A549 (cell line): ENCODE measurements around the gene NCOA6. TPM values are rescaled to one million over a fixed set of nuclear protein-coding genes. Genes with fewer than 3 reads are reported as not detected.

Experiments used
- ATAC-seq, 2 experiments: fragments of 200-7000 bp in 1 of 2; fragments of >200 bp in 1 of 2; cut with Nextera tagmentation in 1 of 2; cut with Tn5 transposase in 1 of 2; 3 replicates each; pipeline versions ENCODE4 v1.8.0 to v1.9.1; 2018 to 2020; ENCODE audit warnings: mild to moderate bottlenecking in 1 of 2, moderate library complexity in 1 of 2
- CTCF ChIA-PET: fragments of 300-600 bp; sonication (Branson Sonifier 250); formaldehyde crosslinking; extraction: SDS; loops from one replicate; lab custom pipeline; 2021; ENCODE audit warnings: antibody characterized with exemption, inconsistent platforms; lab: Yijun Ruan, JAX
- POLR2A ChIA-PET: fragments of 350-600 bp; formaldehyde crosslinking; extraction: SDS; loops from one replicate; lab custom pipeline; 2021; ENCODE audit warnings: antibody characterized with exemption, inconsistent platforms; lab: Yijun Ruan, JAX
- DNase-seq, 2 experiments: peaks; one replicate each; pipeline versions ENCODE4 v3.0.0 to v3.0.0-alpha.2; 2011 to 2016; ENCODE audit warnings: low read depth in 1 of 2, low spot score in 1 of 2
- FAIRE-seq: peaks from 2 replicates; lab custom pipeline; 2011; peaks lifted over from hg19 to GRCh38; lab: Jason Lieb, UNC
- H3K27ac ChIP-seq, 2 experiments: fragments of >200 bp; sonication (Bioruptor Twin); formaldehyde crosslinking; 3 replicates each; pipeline ENCODE4 v1.5.1; 2016 to 2017
- H3K4me1 ChIP-seq: fragments of >200 bp; sonication (Bioruptor Twin); formaldehyde crosslinking; 3 replicates; pipeline ENCODE4 v1.6.1; 2016
- H3K4me2 ChIP-seq: fragments of >200 bp; sonication (Bioruptor Twin); formaldehyde crosslinking; 3 replicates; pipeline ENCODE4 v1.6.1; 2016
- H3K4me3 ChIP-seq: fragments of >200 bp; sonication (Bioruptor Twin); formaldehyde crosslinking; 3 replicates; pipeline ENCODE4 v1.5.1; 2016
- H3K9me3 ChIP-seq: fragments of >200 bp; sonication (Bioruptor Twin); formaldehyde crosslinking; 3 replicates; pipeline ENCODE4 v1.6.1; 2016
- BHLHE40 ChIP-seq: IDR thresholded peaks from 2 replicates; pipeline ENCODE4 v1.6.1; 2012; ENCODE audit warnings: low read depth, low read length, inconsistent platforms
- CBX2 ChIP-seq: fragments of 200-600 bp; sonication (generic); IDR thresholded peaks from 2 replicates; pipeline ENCODE4 v1.6.1; 2016; ENCODE audit warnings: low read depth, mild to moderate bottlenecking, borderline replicate concordance
- CBX8 ChIP-seq: fragments of 200-600 bp; sonication (generic); IDR thresholded peaks from 2 replicates; pipeline ENCODE4 v1.6.1; 2016
- CEBPB ChIP-seq, 2 experiments: fragments of >200 bp in 1 of 2; sonication (Bioruptor Twin) in 1 of 2; formaldehyde crosslinking in 1 of 2; IDR thresholded peaks; 2 replicates each; pipeline ENCODE4 v1.6.1; 2012 to 2016
- ESRRA ChIP-seq: fragments of 150-350 bp; IDR thresholded peaks from 2 replicates; pipeline ENCODE4 v1.6.1; 2014; ENCODE audit warnings: mild to moderate bottlenecking, low read length, borderline replicate concordance
- FOSL2 ChIP-seq, 2 experiments: fragments of 450-650 bp in 1 of 2; fragments of >200 bp in 1 of 2; sonication (Bioruptor Twin) in 1 of 2; formaldehyde crosslinking; IDR thresholded peaks; 2 replicates each; pipeline versions ENCODE4 v1.5.0 to v1.6.1; 2016 to 2020; ENCODE audit warnings: mild to moderate bottlenecking in 1 of 2, moderate library complexity in 1 of 2
- FOXS1 ChIP-seq: fragments of 250-450 bp; sonication (Bioruptor Pico); IDR thresholded peaks from 2 replicates; pipeline ENCODE4 v1.5.0; 2020; ENCODE audit warnings: mild to moderate bottlenecking, moderate library complexity
- GATA3 ChIP-seq: IDR thresholded peaks from 2 replicates; pipeline ENCODE4 v1.6.1; 2012; ENCODE audit warnings: borderline replicate concordance
- HOXA7 ChIP-seq: fragments of 250-450 bp; sonication (Bioruptor Pico); IDR thresholded peaks from 2 replicates; pipeline ENCODE4 v1.5.0; 2020; ENCODE audit warnings: mild to moderate bottlenecking, moderate library complexity
- JUN ChIP-seq, 2 experiments: fragments of >200 bp; sonication (Bioruptor Twin); formaldehyde crosslinking; IDR thresholded peaks; 2 replicates in 1 of 2; 3 replicates in 1 of 2; pipeline ENCODE4 v1.6.1; 2016 to 2017
- KDM5A ChIP-seq: fragments of 200-600 bp; sonication (generic); IDR thresholded peaks from 2 replicates; pipeline ENCODE4 v1.6.1; 2016; ENCODE audit warnings: antibody characterized with exemption, mild to moderate bottlenecking
- NR3C1 ChIP-seq: fragments of >200 bp; sonication (Bioruptor Twin); formaldehyde crosslinking; IDR thresholded peaks from 3 replicates; pipeline ENCODE4 v1.6.1; 2017
- RNF2 ChIP-seq: fragments of 200-600 bp; sonication (generic); IDR thresholded peaks from 2 replicates; pipeline ENCODE4 v1.6.1; 2016; ENCODE audit warnings: low read depth, mild to moderate bottlenecking, antibody characterized with exemption, moderate library complexity, borderline replicate concordance
- SREBF2 ChIP-seq: fragments of 450-650 bp; IDR thresholded peaks from 2 replicates; pipeline ENCODE4 v1.6.1; 2014; ENCODE audit warnings: mild to moderate bottlenecking, moderate library complexity
- TFCP2L1 ChIP-seq: fragments of 250-450 bp; sonication (Bioruptor Pico); IDR thresholded peaks from 2 replicates; pipeline ENCODE4 v1.5.0; 2021; ENCODE audit warnings: mild to moderate bottlenecking
- ZC3H11A ChIP-seq: fragments of 450-650 bp; IDR thresholded peaks from 2 replicates; pipeline ENCODE4 v1.6.1; 2014; ENCODE audit warnings: antibody characterized with exemption, mild to moderate bottlenecking
- ZFP36 ChIP-seq: fragments of 450-650 bp; IDR thresholded peaks from 2 replicates; pipeline ENCODE4 v1.6.1; 2014; ENCODE audit warnings: borderline replicate concordance; ENCODE audit not compliant: partially characterized antibody
- ZNF302 ChIP-seq: fragments of 250-450 bp; sonication (Bioruptor Pico); IDR thresholded peaks from 2 replicates; pipeline ENCODE4 v1.9.0; 2021; ENCODE audit warnings: inconsistent platforms, mild to moderate bottlenecking, moderate library complexity
- ZSCAN20 ChIP-seq: fragments of 250-450 bp; sonication (Bioruptor Pico); IDR thresholded peaks from 2 replicates; pipeline ENCODE4 v1.8.0; 2022; ENCODE audit warnings: mild to moderate bottlenecking, moderate library complexity
- WGBS: methylation state at CpG from one replicate; pipeline ENCODE4 v1.1.6; 2017; ENCODE audit errors: missing lambda C conversion rate; 5-methylcytosine and 5-hydroxymethylcytosine counted together
- polyA plus RNA-seq, 4 experiments: library from polyadenylated mRNA; depleted of rRNA in 3 of 4; stranded (reverse); fragments of >200 nt; fragmentation: RNase III in 1 of 4; extraction: RNeasy Plus Mini Kit Qiagen cat#74134 plus additional on column Dnase treatment in 1 of 4; gene quantifications; 2 replicates in 3 of 4; 3 replicates in 1 of 4; pipeline ENCODE4 v1.2.3, GENCODE V29; 2011 to 2017
- TF ChIP-seq, protein P1 (sequence below): IDR thresholded peaks from 2 replicates; pipeline ENCODE4 v1.6.1; 2012
- TF ChIP-seq, protein P2 (sequence below): fragments of >200 bp; sonication (Bioruptor Twin); formaldehyde crosslinking; IDR thresholded peaks from 2 replicates; pipeline ENCODE4 v1.6.1; 2016
- TF ChIP-seq, protein P3 (sequence below): fragments of 250-450 bp; sonication (Bioruptor Pico); IDR thresholded peaks from 2 replicates; pipeline ENCODE4 v1.5.0; 2020; ENCODE audit warnings: low read depth, mild to moderate bottlenecking, moderate library complexity
- TF ChIP-seq, protein P4 (sequence below): IDR thresholded peaks from 2 replicates; pipeline ENCODE4 v1.6.1; 2012; ENCODE audit warnings: low read depth, borderline replicate concordance
- TF ChIP-seq, protein P5 (sequence below): IDR thresholded peaks from 2 replicates; pipeline ENCODE4 v1.6.1; 2012

The NCOA6 gene
- polyA plus RNA-seq, 2 of the 4 experiments (the other 2 are of a cell fraction) = 15.8 to 18.0 TPM

DNA sequence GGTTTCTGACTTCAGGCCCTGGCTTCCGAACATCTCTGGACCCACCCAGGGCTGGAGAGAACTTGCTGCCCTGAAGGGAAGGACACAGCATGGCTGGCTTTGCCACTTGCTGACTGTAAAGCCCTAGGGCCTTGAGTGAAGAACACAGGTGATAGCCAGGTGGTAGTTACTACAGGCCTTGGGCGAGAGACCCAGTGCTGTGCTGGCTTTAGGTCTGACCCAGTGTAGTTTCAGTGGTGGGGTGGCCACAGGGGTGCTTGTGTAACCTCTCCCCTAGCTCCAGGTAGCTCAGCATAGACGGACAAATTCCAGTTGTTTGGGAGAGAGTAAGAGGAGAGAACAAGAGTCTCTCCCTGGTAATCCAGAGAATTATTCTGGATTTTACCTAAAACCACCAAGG lies 27.1 kb downstream of the NCOA6 start:
- H3K4me3 ChIP-seq = no peak overlapping the region
- no peak for FAIRE-seq
- CTCF ChIA-PET = interaction anchor here (1.7 kb wide), 1 partner anchor 20 kb away, joined by 4 read pairs; no protein-coding TSS in a partner anchor
- no peaks in the 10 kb centered on the region for H3K9me3 ChIP-seq
- TF ChIP-seq, protein P1, sequence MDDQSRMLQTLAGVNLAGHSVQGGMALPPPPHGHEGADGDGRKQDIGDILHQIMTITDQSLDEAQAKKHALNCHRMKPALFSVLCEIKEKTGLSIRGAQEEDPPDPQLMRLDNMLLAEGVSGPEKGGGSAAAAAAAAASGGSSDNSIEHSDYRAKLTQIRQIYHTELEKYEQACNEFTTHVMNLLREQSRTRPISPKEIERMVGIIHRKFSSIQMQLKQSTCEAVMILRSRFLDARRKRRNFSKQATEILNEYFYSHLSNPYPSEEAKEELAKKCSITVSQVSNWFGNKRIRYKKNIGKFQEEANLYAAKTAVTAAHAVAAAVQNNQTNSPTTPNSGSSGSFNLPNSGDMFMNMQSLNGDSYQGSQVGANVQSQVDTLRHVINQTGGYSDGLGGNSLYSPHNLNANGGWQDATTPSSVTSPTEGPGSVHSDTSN = no peak
- TF ChIP-seq GATA3 (no peak), SREBF2 (no peak), BHLHE40 (no peak), ZNF302 (CRISPR knock-in tag) (no peak), CBX2 (no peak), FOSL2 (IDR thresholded peaks at IDR 0.05) (no peak), FOSL2 (CRISPR knock-in tag; IDR thresholded peaks at IDR 0.05) (no peak), TFCP2L1 (CRISPR knock-in tag) (no peak)
- TF ChIP-seq, protein P2, sequence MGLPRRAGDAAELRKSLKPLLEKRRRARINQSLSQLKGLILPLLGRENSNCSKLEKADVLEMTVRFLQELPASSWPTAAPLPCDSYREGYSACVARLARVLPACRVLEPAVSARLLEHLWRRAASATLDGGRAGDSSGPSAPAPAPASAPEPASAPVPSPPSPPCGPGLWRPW = no peak
- TF ChIP-seq, all 56 proteins: peak for 0
- ATAC-seq = no peak
- WGBS = 63% methylated on average over 3 of the region's 3 CpGs
- POLR2A ChIA-PET = no interaction called here
- Histone ChIP-seq H3K4me1 (no peaks in the 10 kb centered on the region), H3K27ac (no peak overlapping the region), H3K4me2 (no peak overlapping the region)
- DNase-seq = no peak

DNA sequence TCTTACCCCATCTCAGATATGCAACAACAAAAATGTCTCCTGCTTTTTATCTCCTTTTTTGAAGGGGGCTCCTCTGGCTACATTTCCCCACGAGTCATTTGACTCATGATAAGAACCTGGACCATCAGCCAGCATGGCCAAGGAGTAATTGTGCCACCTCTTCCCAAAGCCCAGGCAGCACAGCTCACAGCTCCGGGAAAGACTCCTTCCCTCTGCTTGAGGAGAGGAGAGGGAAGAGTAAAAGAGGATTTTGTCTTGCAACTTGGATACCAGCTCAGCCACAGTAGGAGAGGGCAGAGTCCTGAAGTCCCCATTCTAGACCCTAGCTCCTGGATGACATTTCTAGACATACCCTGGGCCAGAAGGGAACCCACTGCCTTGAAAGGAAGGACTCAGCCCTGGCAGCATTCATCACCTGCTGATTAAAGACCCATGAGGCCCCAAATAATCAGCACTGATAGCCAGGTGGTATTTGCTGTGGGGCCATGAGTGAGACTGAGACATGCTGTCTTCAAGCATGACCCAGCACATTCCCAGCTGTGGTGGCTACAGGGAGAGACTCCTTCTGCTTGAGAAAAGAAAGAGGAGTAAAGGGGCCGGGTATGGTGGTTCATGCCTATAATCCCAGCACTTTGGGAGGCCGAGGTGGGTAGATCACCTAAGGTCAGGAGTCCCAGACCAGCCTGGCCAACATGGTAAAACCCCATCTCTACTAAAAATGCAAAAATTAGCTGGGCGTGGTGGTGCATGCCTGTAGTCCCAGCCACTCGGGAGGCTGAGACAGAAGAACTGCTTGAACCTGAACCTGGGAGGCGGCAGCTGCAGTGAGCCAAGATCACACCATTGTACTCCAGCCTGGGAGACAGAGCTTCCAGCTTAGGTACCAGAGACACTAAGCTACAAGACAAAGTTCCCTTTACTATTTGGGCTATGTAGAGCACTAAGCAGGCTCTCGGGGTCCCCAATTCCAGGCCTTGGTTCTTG lies 28.1 kb downstream of the NCOA6 start:
- ATAC-seq = no peak
- WGBS = 86% methylated on average over 8 of the region's 8 CpGs
- H3K27ac ChIP-seq = 0 out of 6 replicates have a peak overlapping the region, but pooled peaks of 1 of the 2 experiments have one; percentile 16
- no peak for FAIRE-seq
- H3K4me3 ChIP-seq = no peak overlapping the region
- no peak overlapping the region for H3K4me2 ChIP-seq
- peaks cover 2% of the 10 kb centered on the region; the same call in 2 of the 3 replicates for H3K4me1 ChIP-seq
- CTCF ChIA-PET = interaction anchor here (0.7 to 1.7 kb wide), 5 partner anchors 22 to 472 kb away, joined by 3 to 10 read pairs (median 4); no protein-coding TSS in a partner anchor
- H3K9me3 ChIP-seq = no peaks in the 10 kb centered on the region
- TF ChIP-seq, protein P3, sequence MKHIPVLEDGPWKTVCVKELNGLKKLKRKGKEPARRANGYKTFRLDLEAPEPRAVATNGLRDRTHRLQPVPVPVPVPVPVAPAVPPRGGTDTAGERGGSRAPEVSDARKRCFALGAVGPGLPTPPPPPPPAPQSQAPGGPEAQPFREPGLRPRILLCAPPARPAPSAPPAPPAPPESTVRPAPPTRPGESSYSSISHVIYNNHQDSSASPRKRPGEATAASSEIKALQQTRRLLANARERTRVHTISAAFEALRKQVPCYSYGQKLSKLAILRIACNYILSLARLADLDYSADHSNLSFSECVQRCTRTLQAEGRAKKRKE (CRISPR knock-in tag) = no peak
- TF ChIP-seq ESRRA = no peak
- TF ChIP-seq FOSL2 (IDR thresholded peaks at IDR 0.05) = no peak
- TF ChIP-seq FOSL2 (CRISPR knock-in tag; IDR thresholded peaks at IDR 0.05) = no peak
- no peak for TF ChIP-seq ZFP36
- TF ChIP-seq, protein P4, sequence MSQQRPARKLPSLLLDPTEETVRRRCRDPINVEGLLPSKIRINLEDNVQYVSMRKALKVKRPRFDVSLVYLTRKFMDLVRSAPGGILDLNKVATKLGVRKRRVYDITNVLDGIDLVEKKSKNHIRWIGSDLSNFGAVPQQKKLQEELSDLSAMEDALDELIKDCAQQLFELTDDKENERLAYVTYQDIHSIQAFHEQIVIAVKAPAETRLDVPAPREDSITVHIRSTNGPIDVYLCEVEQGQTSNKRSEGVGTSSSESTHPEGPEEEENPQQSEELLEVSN = no peak
- no peak for TF ChIP-seq SREBF2
- TF ChIP-seq CEBPB (IDR thresholded peaks at IDR 0.05) = no peak
- no peak for TF ChIP-seq FOXS1 (CRISPR knock-in tag)
- TF ChIP-seq, protein P5, sequence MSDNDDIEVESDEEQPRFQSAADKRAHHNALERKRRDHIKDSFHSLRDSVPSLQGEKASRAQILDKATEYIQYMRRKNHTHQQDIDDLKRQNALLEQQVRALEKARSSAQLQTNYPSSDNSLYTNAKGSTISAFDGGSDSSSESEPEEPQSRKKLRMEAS = no peak
- TF ChIP-seq RNF2 = no peak
- no peak for TF ChIP-seq HOXA7 (CRISPR knock-in tag)
- TF ChIP-seq ZC3H11A = no peak
- TF ChIP-seq JUN (IDR thresholded peaks at IDR 0.05) = no peak
- TF ChIP-seq ZSCAN20 (CRISPR knock-in tag) = no peak
- TF ChIP-seq TFCP2L1 (CRISPR knock-in tag) = no peak
- TF ChIP-seq CBX8 = no peak
- no peak for TF ChIP-seq KDM5A
- TF ChIP-seq, protein P2 = no peak
- TF ChIP-seq NR3C1 = no peak
- no peak for TF ChIP-seq ZNF302 (CRISPR knock-in tag)
- TF ChIP-seq, all 56 proteins: peak for 0
- DNase-seq = no peak
- POLR2A ChIA-PET = no interaction called here
